Erythroblast (primary cell): ENCODE data around the gene PARP1.

Source experiments
- GATA1 ChIP-seq: IDR thresholded peaks from 2 replicates; pipeline ENCODE4 v1.6.1; 2011; ENCODE audit warnings: low read depth, mild to moderate bottlenecking, control low read depth, low read length, moderate library complexity
- POLR2A ChIP-seq: IDR thresholded peaks from 2 replicates; pipeline ENCODE4 v1.6.1; 2011; ENCODE audit warnings: mild to moderate bottlenecking, low read length

- TF ChIP-seq POLR2A (no peak), GATA1 (no peak)
Measured at GRCh38 chr1:226436472-226436854, 28.6 kb upstream of the PARP1 start.
